Measurements from ENCODE around the gene EPB41L3. TPM values are rescaled to one million over a fixed set of nuclear protein-coding genes. Genes with fewer than 3 reads are reported as not detected.

The EPB41L3 gene
- polyA plus RNA-seq, 3 donors, result 25.2 to 56.6 (median 51.3) TPM

GRCh38 chr18:5431836-5432575, 111.8 kb downstream of the EPB41L3 start:
- Histone ChIP-seq H3K79me2 (ENCODE audit: insufficient read depth, low read length) (no peaks in the 10 kb centered on the region), H3K27ac (ENCODE audit: low read depth in 1 of 2, low read length in 2 of 2) (no peak overlapping the region), H3K9ac (ENCODE audit: insufficient read depth, low read length, poor library complexity, severe bottlenecking) (no peak overlapping the region), H2AFZ (ENCODE audit: insufficient read depth, low read depth, low read length, poor library complexity, severe bottlenecking) (no peak overlapping the region), H3K4me3 (replicated peaks in 1 of 3; ENCODE audit: low read depth in 2 of 3, low read length in 3 of 3) (no peak overlapping the region), H3K4me1 (ENCODE audit: control insufficient read depth in 1 of 2, insufficient read depth in 2 of 2, low read length in 2 of 2) (no peaks in the 10 kb centered on the region), H4K20me1 (ENCODE audit: insufficient read depth, low read length) (no peaks in the 10 kb centered on the region), H3K9me3 (replicated peaks in 1 of 2; ENCODE audit: control insufficient read depth in 1 of 2, insufficient read depth in 1 of 2, low read length in 2 of 2) (no peaks in the 10 kb centered on the region), H3K27me3 (ENCODE audit: control insufficient read depth in 2 of 2, insufficient read depth in 2 of 2, low read length in 2 of 2) (no peaks in the 10 kb centered on the region), H3K4me2 (replicated peaks; ENCODE audit: extremely low read depth, low read length, poor library complexity, severe bottlenecking) (no peak overlapping the region), H3K36me3 (replicated peaks in 1 of 2; ENCODE audit: control insufficient read depth in 1 of 2, insufficient read depth in 2 of 2, low read length in 2 of 2) (peaks cover 8 to 37% of the 10 kb centered on the region in 2 donors)
- H3K36me3 Mint-ChIP-seq, result peaks cover 25 to 27% of the 10 kb centered on the region in 2 donors
- 94% methylated on average over 8 of the region's 8 CpGs for WGBS (ENCODE audit: insufficient coverage)
- H3K9me3 Mint-ChIP-seq, result no peaks in the 10 kb centered on the region
- H3K4me1 Mint-ChIP-seq, result peaks cover 3% of the 10 kb centered on the region
- H3K27ac Mint-ChIP-seq, result peak overlapping the region in 1 of 7 donors; percentile 37
- intact Hi-C loops (cut with micrococcal nuclease), result no loop called here
- no peak overlapping the region for H3K4me3 Mint-ChIP-seq
- peaks cover 0 to 2% (median 0%) of the 10 kb centered on the region in 3 donors for H3K27me3 Mint-ChIP-seq (ENCODE audit: low read depth in 3 of 3)
- TF ChIP-seq CTCF (IDR thresholded peaks at IDR 0.05), result no peak
- no peak for DNase-seq

- intact Hi-C loops (cut with micrococcal nuclease), result no loop called here
These were observed 113.7 kb downstream of the EPB41L3 start for GRCh38 chr18:5430131-5430530.

More at GRCh38 chr18:5430131-5430530, 113.7 kb downstream of the EPB41L3 start:
- no CpG with 5 or more reads among the region's 7 CpGs for WGBS (ENCODE audit: insufficient coverage)
- no peak for TF ChIP-seq CTCF (IDR thresholded peaks at IDR 0.05)
- H3K27ac Mint-ChIP-seq, result peak overlapping the region in 1 of 7 donors; percentile 47
- Histone ChIP-seq H3K4me3 (replicated peaks in 1 of 3; ENCODE audit: low read depth in 2 of 3, low read length in 3 of 3) (no peak overlapping the region), H3K4me1 (ENCODE audit: control insufficient read depth in 1 of 2, insufficient read depth in 2 of 2, low read length in 2 of 2) (no peaks in the 10 kb centered on the region), H3K79me2 (ENCODE audit: insufficient read depth, low read length) (no peaks in the 10 kb centered on the region), H3K9me3 (replicated peaks in 1 of 2; ENCODE audit: control insufficient read depth in 1 of 2, insufficient read depth in 1 of 2, low read length in 2 of 2) (no peaks in the 10 kb centered on the region), H4K20me1 (ENCODE audit: insufficient read depth, low read length) (no peaks in the 10 kb centered on the region), H3K36me3 (replicated peaks in 1 of 2; ENCODE audit: control insufficient read depth in 1 of 2, insufficient read depth in 2 of 2, low read length in 2 of 2) (peaks cover 6 to 41% of the 10 kb centered on the region in 2 donors), H3K4me2 (replicated peaks; ENCODE audit: extremely low read depth, low read length, poor library complexity, severe bottlenecking) (no peak overlapping the region), H3K27ac (ENCODE audit: low read depth in 1 of 2, low read length in 2 of 2) (no peak overlapping the region), H2AFZ (ENCODE audit: insufficient read depth, low read depth, low read length, poor library complexity, severe bottlenecking) (no peak overlapping the region), H3K27me3 (ENCODE audit: control insufficient read depth in 2 of 2, insufficient read depth in 2 of 2, low read length in 2 of 2) (no peaks in the 10 kb centered on the region), H3K9ac (ENCODE audit: insufficient read depth, low read length, poor library complexity, severe bottlenecking) (no peak overlapping the region)
- H3K4me1 Mint-ChIP-seq, result no peaks in the 10 kb centered on the region
- H3K9me3 Mint-ChIP-seq, result no peaks in the 10 kb centered on the region
- H3K4me3 Mint-ChIP-seq, result no peak overlapping the region
- H3K27me3 Mint-ChIP-seq (ENCODE audit: low read depth in 3 of 3), result peaks cover 0 to 2% (median 0%) of the 10 kb centered on the region in 3 donors
- H3K36me3 Mint-ChIP-seq, result peaks cover 24 to 30% of the 10 kb centered on the region in 2 donors
- no peak for DNase-seq
